HT-29 (cell line): ENCODE results near the gene TAF5L. TPM values are rescaled to one million over a fixed set of nuclear protein-coding genes. Genes with fewer than 3 reads are reported as not detected.
"Not testable (repeated sequence)": the region's sequence is repeated elsewhere in the genome, so short reads cannot be mapped to it uniquely, and the experiment has no call there.

Experiments
- DNase-seq: peaks from one replicate; pipeline ENCODE4 v3.0.0-alpha.2; 2015; ENCODE audit warnings: low spot score
- total RNA-seq: library from RNA; depleted of rRNA; stranded (reverse); fragments of >200 nt; shearing (Covaris generic); gene quantifications from 2 replicates; pipeline ENCODE4 v1.2.3, GENCODE V29; 2014

Gene TAF5L
- total RNA-seq, 1 experiment from 2014 or later: 34.7 TPM

GRCh38 chr1:229608590-229608989 is 17.3 kb downstream of the TAF5L start:
- DNase-seq: no peak

- DNase-seq: no peak
Observed at GRCh38 chr1:229607370-229607769, 18.6 kb downstream of the TAF5L start.

DNA sequence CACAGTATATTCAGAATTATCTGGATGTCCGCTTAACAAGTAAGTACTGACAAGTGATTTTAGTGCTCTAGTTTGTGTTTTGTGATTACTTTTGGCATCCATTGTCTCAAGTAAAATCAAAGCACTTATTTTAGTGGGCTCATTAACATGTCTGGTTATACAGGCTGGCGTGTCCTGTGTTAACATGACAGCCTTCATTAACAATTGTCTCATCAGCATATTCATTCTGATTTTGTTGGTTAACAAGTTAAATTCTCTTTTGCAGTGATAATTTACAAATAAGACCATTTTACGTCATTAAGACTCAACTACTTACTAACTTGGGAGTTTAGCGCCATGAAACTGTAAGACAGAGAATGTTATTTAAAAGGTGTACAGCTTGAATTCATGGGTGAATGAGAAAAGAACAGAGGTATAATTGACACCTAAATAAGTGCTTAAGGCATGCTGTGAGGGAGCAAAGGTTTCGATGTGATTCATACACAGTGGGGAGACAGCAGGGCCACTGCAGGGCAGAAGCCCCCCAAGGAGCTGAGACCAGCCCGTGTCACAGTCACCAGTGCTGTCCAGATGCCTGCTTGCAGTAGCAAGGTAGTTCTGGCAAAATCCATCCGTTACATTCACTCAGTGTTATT is 22.4 kb downstream of the TAF5L start:
- no peak for DNase-seq

DNA sequence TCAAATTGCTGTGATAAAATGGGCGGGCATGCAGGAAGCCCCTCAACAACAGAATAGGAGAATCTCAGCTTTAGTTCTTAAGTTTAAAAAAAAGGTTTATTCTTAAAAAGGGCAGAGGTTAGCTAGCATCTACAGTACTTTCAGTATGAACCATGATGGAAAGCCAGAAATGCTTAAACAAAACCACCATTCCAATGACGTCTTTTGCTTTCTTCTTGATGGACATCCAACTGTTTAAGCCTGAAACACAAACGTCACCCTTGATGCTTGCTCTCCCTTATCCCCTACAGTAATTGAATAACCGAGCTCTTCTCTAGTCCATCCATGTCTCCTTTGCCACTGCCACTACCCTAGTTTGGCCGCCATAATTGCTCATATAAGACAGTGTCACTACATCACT is 25.7 kb downstream of the TAF5L start:
- DNase-seq: no peak

GRCh38 chr1:229599218-229599954 is 26.5 kb downstream of the TAF5L start:
- DNase-seq: no peak

- no peak for DNase-seq
Observed at GRCh38 chr1:229597877-229598276, 28.0 kb downstream of the TAF5L start.

DNA sequence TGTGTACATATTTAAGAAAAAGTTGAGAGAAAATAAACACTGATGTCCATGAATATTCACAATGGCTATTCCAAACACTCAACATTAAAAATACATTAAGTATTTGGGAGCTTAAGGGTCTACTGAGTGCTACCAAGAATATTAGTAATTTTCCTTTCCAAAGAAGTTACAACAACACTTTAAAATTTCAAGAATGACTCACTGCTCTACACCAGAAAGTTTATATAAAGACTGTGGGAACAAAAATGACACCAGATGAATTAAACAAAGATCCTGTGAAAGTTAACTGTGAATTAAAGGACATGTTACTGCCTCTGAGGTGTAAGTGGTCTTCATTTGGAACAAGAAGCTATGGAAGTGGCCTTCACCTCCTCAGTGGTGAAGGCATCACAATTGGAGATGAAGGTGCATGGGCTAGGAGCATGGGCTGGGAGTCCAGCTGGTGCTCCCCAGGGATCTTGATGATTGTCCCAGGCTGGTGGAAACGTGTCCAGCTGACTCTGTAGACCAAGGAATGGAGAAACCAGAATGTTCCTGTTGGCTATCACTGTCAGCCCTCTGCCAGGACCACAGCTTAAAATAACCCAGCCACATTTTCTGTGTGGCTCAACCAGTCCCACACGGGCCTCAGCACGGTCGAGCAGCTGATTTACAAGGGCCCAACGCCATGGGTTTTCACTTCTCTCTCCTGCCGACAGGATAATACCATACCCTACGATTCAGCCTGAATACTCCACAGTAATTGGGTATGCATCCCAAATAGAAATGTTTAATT is 28.8 kb downstream of the TAF5L start:
- no peak for DNase-seq

GRCh38 chr1:229595876-229596275 is 30.0 kb downstream of the TAF5L start:
- DNase-seq: not testable (repeated sequence)

GRCh38 chr1:229594227-229595008 is 31.5 kb downstream of the TAF5L start:
- no peak for DNase-seq

DNA sequence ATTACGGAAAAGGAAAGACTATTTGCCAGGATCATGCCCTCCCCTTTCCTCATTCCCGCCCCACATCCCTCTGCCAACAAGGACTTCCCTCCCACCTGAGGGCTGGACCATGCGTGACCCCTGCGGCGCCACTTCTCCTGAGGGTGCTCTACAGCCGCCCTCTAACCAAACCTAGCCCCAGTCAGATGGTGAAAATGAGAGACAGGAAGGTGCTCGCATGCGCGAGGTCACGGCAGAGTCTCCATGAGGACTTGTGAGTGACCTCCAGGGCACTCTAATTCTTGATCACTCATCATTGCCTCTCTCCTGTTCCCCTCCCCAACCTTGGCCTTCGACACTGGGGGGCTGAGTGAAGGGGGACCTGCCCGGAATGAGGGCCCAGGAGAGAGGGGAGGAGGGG is 32.1 kb downstream of the TAF5L start:
- no peak for DNase-seq

DNA sequence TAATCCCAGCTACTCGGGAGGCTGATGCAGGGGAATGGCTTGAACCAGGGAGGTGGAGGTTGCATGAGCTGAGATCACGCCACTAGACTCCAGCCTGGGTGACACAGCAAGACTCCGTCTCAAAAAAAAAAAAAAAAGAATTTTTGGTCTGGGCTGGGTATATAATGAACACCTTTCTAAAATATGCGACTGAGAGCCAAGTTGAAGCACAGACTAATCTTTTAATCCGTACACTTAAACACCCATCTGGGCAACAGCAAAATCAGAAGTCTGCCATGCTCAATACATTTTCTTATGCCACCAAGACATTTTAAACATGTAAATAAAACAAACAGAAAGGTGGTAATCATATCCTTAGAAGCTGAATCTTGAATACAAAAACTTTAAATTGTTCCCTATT is 35.8 kb downstream of the TAF5L start:
- no peak for DNase-seq

DNA sequence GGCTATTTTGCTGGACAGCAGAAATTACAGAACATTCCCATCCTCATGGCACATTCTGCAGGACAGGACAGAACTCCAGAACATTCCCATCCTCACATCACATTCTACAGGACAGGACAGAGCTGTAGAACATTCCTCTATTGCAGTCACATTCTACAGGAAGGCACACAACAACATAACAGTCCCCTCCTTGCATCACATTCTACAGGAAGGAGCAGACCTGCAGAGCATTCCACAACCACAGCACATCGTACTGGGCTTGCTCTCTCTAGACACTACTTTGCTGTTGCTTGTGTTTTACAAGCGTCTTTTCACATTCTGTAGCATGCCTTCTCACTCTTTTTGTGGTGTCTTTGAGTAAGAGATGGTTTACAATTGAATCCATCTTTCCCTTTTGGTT is 40.6 kb downstream of the TAF5L start:
- DNase-seq: no peak

GRCh38 chr1:229582715-229583114 is 43.2 kb downstream of the TAF5L start:
- no peak for DNase-seq

DNA sequence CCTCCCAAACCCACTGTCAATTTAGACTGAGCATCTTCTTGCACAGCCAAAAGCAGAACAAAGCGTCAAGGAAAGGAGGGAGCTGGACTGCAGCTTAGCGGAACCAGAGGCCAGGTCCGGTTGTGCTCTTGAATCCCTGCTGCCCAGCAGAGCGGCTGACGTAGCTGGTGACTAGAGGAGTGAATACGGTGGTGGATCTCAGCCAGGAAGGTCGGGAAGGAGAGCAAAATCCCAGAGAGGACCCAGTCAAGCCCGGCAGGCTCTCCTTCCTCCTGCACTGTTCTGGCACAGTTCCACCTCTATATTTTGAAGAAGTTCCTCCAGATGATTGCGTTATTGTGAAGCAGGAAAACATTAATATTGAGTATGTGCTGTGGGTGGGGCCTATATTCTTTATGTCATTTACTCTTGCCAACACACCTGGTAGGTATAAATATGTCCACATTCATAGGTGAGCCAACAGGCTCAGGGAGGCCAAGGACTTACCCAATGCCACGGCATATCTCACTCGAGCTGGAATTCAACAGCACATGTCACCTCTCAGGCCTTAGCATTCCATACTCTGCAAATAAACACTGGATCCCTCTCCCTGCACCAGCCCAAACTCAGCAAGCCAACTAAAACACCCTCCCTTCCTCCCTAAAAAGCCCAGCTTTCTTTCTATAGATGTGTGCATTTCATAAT is 43.8 kb downstream of the TAF5L start:
- DNase-seq: no peak

DNA sequence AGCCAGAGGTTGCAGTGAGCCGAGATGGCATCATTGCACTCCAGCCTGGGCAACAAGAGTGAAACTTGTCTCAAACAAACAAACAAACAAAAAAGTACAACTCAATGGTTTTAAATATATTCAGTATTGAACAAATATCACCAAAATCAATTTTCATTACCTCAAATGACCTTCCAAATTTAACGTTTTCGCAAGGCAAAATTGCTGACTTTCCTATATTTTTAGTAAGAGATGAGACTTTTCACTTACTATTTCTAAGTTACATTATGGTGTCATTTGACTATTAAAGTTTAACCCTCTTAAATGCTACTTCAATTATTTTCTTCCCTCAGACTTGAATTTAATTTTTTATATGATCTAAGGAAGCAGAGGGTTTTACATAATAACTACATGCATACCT is 44.4 kb downstream of the TAF5L start:
- no peak for DNase-seq

DNA sequence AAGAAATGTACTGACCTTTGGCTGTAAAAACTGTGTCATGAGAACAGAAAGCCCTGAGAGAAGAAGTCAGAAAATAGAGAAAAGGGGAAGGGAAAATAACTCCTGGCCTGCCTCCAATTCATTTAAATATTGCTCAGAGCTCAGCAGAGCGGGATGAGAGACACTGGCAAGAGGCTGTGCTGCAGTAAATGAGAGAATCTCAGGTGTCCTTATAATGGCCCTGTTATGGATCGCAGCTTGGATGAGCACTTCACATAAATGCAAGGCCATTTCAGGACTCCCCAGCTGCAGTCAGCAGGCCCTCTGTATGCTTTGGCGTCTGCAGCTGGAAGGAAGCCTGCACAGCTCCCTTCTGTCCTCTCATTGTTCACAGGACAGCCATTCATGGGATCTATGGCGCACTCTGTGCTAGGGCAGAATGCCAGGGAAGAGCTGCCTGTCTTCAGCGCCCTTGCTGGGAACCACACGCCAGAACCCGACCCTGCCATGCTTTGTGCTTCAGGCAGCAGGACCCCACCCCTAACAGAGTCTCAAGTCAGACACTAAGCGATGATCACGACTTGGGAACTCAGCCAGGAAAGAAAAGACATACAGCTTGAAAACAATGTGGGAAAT is 46.8 kb downstream of the TAF5L start:
- DNase-seq: no peak

DNA sequence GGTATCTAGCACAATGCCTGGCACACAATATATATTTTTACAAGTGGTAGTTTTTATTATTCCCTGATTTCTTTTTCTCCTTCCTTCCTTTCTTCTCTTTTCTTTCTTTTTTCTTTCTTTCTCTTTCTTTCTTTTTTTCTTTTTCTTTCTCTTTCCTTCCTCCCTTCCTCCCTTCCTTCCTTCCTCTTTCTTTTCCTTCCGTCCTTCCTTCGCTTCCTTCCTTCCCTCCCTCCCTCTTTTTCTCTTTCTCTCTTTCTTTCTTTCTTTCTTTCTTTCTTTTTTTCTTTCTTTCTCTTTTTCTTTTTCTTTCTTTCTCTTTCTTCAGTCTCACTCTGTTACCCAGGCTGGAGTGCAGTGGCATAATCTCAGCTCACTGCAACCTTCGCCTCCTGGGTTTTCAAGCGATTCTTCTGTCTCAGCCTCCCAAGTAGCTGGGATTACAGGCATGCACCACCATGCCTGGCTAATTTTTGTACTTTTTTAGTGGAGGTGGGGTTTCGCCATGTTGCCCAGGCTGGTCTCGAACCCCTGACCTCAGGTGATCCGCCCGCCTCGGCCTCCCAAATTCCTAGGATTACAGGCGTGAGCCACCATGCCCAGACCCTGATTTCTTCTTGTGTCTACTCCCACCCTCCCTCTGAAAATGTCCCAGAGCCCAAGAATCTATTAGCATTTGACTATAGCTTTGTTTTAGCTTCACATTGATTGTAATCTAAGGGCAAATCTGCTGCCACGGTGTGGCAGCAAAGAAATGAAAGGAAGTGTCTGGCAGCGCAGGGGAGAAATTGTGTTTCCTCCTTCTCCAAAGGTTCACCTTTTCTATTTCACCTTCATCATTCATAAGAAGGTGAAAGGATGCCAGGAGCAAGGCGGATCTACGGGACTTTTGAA is 47.5 kb downstream of the TAF5L start:
- peak; percentile 35 for DNase-seq

DNA sequence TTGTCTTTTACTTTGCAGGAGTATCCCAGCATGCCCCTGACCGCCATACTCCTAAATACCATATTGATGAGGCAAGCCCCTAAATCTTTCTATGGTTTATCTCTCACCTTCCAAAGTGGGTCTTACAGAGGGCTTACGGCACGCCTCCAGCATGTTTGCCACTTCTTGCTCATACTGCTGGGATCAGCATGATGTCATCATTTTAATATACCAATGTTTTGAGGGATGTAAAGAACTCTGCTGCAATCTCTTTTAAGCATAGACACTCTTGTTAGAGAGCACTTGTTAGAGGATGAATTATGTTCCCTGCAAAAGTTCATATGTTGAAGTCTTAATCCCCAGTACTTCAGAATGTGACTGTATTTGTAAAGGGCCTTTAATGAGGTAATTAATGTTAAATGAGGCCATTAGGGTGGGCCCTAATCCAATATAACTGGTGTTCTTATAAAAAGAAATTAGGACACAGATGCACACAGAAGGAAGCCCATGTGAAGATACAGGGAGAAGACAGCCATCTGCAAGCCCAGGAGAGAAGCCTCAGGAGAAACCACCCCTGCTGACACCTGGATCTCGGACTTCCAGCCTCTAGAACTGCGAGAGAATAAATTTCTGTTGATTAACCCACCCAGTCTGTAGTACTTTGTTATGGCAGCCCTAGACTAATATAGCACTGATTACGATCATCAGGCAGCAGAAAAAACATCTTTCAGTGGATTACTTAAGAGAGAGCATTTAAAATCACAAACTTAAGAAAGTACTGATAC is 51.1 kb downstream of the TAF5L start:
- no peak for DNase-seq

GRCh38 chr1:229572286-229572685 is 53.6 kb downstream of the TAF5L start:
- no peak for DNase-seq
